ENCODE data around the gene TSACC.
A peak's percentile ranks its signal among the peaks of the same experiment; 100 is the strongest.
"Not testable (repeated sequence)": the region's sequence is repeated elsewhere in the genome, so short reads cannot be mapped to it uniquely, and the experiment has no call there.

Gene TSACC

GRCh38 chr1:156338180-156338976 is at the start of gene TSACC, which contains the start of gene CCT3:
TSS of gene TSACC (plus strand) at chr1:156338526. CDS start at chr1:156339758, 1,232 bp downstream.
TSS of gene CCT3 (minus strand) at chr1:156338292. CDS start at chr1:156338184, 108 bp downstream.
- peak; percentile 99 for DNase-seq (ENCODE audit: low read depth)

GRCh38 chr1:156289857-156290256 is 48.5 kb upstream of the TSACC start:
- no peak for DNase-seq (ENCODE audit: low read depth)

DNA sequence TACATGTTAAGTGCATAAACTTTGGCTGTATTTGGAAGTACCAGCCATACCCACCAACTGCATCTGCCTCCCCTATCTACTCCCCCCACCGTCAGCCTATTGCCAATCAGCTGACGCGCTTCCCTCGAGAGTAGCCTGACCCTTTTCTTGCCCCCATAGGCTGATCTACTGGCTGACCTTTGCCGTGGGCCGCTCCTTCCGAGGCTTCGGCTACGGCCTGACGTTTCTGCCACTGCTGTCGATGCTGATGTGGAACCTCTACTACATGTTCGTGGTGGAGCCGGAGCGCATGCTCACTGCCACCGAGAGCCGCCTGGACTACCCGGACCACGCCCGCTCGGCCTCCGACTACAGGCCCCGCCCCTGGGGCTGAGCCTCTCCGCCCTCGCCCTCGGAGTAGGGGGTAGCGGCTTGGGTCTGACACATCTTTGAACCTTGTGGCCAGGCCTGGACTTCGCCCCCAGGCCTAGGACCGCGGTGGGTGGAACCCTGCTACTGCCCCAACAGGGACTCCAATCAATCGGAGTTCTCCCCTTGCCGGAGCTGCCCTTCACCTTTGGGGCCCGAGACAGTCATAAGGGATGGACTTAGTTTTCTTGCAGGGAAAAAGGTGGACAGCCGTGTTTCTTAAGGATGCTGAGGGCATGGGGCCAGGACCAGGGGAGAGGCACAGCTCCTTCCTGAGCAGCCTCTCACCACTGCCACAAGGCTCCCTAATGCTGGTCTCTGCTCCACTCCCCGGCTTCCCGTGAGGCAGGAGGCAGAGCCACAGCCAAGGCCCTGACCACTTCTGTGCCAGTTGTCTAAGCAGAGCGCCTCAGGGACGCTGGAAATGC is 46.9 kb upstream of the TSACC start:
- no peak for DNase-seq (ENCODE audit: low read depth)

- DNase-seq (ENCODE audit: low read depth): no peak
These were observed 45.3 kb upstream of the TSACC start for GRCh38 chr1:156293098-156293434.

DNA sequence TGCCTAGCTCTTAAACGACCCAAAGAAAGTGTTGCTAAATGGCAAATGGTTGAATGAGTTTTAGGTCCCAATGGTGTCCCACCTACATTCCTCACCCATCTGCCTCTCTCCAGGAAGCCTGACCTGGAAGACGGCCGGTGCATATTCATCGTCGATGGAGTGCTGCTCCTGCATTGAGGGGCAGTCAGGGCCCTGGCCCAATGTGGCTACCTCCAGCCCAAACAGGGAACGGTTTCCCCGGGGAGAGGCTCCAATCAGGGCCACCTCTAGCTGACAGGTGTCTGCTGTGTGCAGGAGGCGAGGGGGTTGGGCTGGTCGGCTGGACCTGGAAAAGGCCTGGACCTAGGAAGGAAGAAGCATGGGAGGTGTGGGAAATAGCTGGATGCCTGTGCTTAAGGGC is 44.4 kb upstream of the TSACC start:
- no peak for DNase-seq (ENCODE audit: low read depth)

- DNase-seq (ENCODE audit: low read depth): peak; percentile 41
These were observed 42.9 kb upstream of the TSACC start, which contains the start of gene GLMP for GRCh38 chr1:156295391-156295947. TSS of gene GLMP (minus strand) at chr1:156295679. CDS start at chr1:156295645, 34 bp downstream.

DNA sequence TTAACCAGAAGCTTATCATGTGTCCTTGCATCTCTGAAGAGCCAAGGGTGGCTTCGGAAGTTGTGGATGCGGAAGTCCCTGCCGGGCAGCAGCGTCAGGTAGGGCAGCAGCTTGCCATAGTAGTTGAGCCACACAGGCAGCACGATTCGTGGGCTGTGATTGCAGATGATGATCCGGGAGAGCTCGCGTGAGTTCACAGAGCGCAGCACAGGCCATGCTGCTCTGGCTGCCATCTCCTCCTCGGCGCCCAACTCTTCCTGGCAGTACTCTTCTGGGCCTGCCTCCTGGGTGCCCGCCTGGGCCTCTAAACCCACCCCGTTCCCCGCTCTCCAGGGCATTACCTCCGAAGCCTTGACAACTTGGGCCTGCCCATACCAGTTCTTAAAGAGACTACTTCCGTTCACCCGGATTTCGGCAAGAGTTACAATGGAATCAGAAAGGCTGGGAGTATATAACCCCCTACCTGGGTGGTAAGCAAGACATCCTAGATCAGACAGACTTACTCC is 39.4 kb upstream of the TSACC start, which contains the start of gene VHLL:
TSS of gene VHLL (minus strand) at position 456 of the 506 bp plus-strand sequence. CDS start at position 338, 118 bp downstream.
- no peak for DNase-seq (ENCODE audit: low read depth)

GRCh38 chr1:156303241-156303640 is 35.1 kb upstream of the TSACC start:
- DNase-seq (ENCODE audit: low read depth): no peak

DNA sequence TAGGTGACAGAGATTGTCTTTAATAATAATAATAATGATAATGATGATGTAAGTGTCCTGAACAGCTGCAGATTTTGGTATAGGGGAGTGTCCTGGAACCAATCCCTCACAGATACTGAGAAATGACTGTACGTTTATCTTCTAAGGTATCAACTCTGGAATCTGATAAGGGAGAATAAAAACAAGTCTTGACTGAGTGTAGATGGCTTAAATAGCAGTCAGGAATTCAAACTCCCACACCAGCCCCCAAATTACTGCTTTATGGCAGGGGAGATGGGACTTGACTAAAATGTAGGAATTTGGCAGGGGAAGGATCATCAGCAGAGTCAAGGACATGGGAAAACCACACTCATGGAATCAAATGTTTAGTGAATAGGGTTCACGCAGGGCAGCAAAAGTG is 33.1 kb upstream of the TSACC start:
- DNase-seq (ENCODE audit: low read depth): no peak

DNA sequence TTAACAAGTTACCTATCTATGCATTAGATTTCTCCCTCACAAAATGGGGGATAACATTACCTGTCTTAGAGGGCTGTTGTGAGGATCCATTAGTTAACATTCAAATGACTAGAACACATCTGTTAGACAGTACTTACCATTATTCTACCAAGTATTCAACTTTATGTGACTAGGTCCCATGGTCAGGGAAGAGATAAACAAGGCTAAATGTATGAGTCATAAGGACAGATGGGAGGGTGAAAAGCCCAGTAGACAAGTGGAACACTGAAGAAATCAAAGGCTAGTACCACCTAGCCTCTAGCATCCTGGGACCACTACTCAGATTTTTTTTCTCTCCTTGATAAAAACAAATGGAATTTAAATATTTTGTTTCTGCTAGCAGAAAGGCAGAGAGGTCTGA is 30.2 kb upstream of the TSACC start:
- DNase-seq (ENCODE audit: low read depth): no peak

DNA sequence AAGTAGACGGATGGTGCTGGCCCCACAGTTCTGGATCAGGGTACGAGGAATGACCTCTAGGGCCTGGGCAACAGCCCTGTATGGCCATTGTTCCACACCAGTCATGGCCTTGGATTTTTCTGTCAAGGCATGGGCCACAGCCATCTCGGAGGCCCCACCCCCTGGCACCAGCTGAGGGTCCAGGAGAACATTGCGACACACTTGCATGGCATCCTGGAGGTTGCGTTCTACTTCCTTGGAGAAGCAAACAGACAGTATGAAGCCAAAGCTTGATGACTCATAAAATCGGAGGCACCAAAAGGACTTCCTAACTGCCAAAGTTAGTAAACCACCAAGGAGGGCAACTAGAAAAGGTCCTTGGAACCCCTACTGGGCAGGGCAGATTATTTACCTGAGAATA is 27.4 kb upstream of the TSACC start:
- no peak for DNase-seq (ENCODE audit: low read depth)

- DNase-seq (ENCODE audit: low read depth): no peak
These were observed 21.4 kb upstream of the TSACC start for GRCh38 chr1:156316909-156317308.

DNA sequence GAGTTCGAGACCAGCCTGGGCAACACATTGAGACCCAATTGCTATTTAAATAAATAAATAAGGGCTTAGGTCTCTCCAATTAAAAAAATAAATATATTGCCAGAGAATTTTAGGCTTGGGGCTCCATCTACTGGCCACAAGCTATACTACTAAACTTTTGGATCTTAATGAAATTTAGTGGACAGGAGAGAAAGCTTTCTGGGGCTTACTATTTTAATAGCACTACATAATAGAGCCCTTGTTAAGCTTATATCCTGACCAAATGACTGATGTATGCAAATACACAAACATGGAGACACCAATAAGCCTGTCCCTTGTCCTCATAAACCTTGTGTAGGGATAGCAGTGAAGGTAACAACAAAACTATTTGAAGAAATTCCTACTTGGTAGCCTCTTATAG is 18.7 kb upstream of the TSACC start:
- no peak for DNase-seq (ENCODE audit: low read depth)

- DNase-seq (ENCODE audit: low read depth): no peak
These were observed 17.8 kb upstream of the TSACC start for GRCh38 chr1:156320560-156320959.

DNA sequence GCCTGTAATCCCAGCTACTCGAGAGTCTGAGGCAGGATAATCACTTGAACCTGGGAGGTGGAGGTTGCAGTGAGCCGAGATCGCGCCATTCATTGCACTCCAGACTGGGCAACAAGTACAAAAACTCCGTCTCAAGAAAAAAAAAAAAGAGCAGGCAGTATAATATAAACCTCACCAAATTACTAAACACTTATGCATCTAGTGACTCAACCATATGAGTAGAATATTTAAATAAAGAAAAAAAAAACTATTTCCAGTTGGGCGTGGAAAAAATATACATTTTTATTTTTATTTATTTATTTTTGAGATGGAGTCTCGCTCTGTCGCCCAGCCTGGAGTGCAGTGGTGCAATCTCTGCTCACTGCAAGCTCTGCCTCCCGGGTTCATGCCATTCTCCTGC is 15.1 kb upstream of the TSACC start:
- DNase-seq (ENCODE audit: low read depth): not testable (repeated sequence)

DNA sequence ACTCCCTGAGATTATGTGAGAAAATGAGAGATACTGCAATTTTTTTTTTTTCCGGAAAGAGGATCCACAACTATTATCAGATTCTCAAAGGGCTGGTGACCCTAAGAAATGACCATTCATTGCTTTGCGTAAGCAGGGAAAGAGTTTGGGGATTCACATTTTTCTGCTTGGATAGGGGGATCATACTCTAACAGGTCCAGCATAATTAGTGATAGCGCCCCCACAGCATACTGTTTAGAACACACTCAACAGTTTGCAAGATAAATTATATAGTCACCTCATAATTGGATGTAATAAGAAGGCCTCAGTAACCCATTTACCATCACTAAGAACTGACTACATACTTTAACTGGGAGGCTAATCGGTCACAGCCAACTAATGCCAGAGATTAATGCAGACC is 2.1 kb upstream of the TSACC start:
- no peak for DNase-seq (ENCODE audit: low read depth)

GRCh38 chr1:156337052-156337887 is 1.1 kb upstream of the TSACC start:
- DNase-seq (ENCODE audit: low read depth): no peak

DNA sequence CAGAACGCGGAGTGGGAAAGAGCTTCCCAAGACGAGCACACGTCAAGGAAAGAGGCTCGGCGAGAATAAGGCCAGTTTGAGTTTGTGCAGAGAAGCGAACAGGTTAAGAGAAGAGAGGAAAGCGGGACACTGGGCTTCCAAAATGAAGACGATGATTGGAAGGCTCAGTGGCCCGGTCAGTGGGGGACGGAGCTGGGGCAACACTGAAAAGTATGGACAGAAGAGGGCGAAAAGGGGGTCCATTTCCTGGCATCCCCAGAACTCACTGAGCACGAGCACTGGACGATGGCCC is 492 bp upstream of the TSACC start:
- DNase-seq (ENCODE audit: low read depth): no peak

DNA sequence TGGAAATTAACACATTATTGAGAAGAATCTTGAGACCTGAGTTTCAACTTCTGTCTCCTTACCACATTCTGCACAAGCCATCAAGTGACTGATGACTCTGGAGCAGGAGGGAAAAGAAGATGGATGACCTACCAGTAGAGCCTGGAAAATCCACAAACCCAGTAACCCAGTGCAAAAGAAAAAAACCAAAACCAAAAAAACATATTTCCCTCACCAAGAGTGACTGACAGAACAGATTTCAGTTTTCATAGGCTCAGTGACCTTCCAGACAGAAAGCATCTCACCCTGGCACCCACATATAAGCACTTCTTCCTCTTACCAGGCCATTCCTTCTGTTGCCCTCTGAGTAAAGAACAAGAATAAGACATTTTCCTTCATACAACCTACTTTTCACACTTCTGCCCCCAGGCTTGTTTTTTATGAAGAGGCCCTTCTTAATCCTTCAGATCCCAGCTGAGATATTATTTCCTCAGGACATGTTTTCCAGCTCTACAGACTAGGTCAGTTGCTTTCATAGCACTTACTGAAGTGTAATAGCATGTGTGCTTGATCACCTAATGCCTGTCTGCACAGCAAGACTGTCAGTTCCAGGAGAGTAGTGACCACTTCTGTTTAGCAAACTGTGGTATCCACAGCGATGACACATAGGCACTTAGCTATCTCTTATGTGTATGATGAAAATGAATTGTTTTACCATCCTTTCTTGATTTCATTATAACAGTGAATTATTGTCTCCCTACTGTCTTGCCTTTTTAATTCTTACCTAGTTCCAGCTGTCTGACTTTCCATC is 4.0 kb downstream of the TSACC start:
- no peak for DNase-seq (ENCODE audit: low read depth)

DNA sequence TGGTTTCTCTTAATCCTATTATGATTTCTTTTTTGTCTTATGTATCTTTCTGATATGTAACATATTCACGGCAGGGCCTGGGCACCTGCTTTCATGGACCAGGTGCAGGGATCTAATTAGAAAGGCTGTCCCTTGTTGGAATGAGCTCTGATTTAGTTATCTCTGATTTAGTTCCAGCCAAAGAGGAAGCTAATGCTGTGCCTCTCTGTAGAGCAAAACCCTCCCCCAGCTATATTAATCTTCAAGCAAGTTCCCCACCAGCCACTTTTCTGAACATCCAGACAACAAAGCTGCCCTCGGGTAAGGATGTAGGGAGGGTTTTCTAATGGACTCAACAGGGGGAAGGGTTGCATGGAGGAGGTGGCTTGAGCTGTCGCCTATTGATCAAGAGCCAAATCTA is 6.1 kb downstream of the TSACC start:
- no peak for DNase-seq (ENCODE audit: low read depth)

DNA sequence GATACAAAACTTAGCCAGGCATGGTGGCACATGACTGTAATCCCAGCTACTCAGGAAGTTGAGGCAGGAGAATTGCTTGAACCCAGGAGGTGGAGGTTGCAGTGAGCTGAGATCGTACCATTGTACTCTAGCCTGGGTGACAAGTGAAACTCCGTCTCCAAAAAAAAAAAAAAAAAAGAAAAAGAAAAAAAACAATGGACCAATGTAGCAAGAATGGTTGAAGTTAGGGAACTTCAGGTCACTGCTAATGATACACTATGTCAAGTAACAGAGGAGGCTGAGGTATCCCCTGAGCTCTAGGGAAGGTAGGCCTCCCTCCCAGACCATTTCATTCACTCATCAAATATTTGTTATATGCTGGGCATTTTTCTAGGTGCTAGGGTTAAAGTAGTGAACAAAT is 7.7 kb downstream of the TSACC start:
- DNase-seq (ENCODE audit: low read depth): not testable (repeated sequence)

Measured in activated T-cell treated with anti-CD3 and anti-CD28 coated beads for 1 hour (primary cell).